ENCODE measurements around the gene RPP14. TPM values are rescaled to one million over a fixed set of nuclear protein-coding genes. Genes with fewer than 3 reads are reported as not detected.
"Not testable (repeated sequence)": the region's sequence is repeated elsewhere in the genome, so short reads cannot be mapped to it uniquely, and the experiment has no call there.

The RPP14 gene
- 10 to 100 TPM in 11 of 12 donors, not detected in 1; 14.8 to 25.9 (median 20.2) TPM for polyA plus RNA-seq (ENCODE audit: insufficient read length in 12 of 12)
- long read RNA-seq, donor 1, full-length matches to known transcripts: 16 of 16 reads
- long read RNA-seq, donor 1, partial matches to known transcripts: 0 of 16 reads
- long read RNA-seq, donor 1, other reads (novel, unspliced or antisense): 0 of 16 reads
- long read RNA-seq, donor 2, full-length matches to known transcripts: 16 of 16 reads
- long read RNA-seq, donor 2, partial matches to known transcripts: 0 of 16 reads
- long read RNA-seq, donor 2, other reads (novel, unspliced or antisense): 0 of 16 reads
- long read RNA-seq, donor 3, full-length matches to known transcripts: 4 of 4 reads
- long read RNA-seq, donor 3, partial matches to known transcripts: 0 of 4 reads
- long read RNA-seq, donor 3, other reads (novel, unspliced or antisense): 0 of 4 reads
- long read RNA-seq, donor 4, full-length matches to known transcripts: 3 of 3 reads
- long read RNA-seq, donor 4, partial matches to known transcripts: 0 of 3 reads
- long read RNA-seq, donor 4, other reads (novel, unspliced or antisense): 0 of 3 reads
- long read RNA-seq, donor 5, full-length matches to known transcripts: 13 of 13 reads
- long read RNA-seq, donor 5, partial matches to known transcripts: 0 of 13 reads
- long read RNA-seq, donor 5, other reads (novel, unspliced or antisense): 0 of 13 reads
- long read RNA-seq, donor 6, full-length matches to known transcripts: 5 of 5 reads
- long read RNA-seq, donor 6, partial matches to known transcripts: 0 of 5 reads
- long read RNA-seq, donor 6, other reads (novel, unspliced or antisense): 0 of 5 reads
- long read RNA-seq, donor 7, full-length matches to known transcripts: 8 of 8 reads
- long read RNA-seq, donor 7, partial matches to known transcripts: 0 of 8 reads
- long read RNA-seq, donor 7, other reads (novel, unspliced or antisense): 0 of 8 reads
- long read RNA-seq, donor 8, full-length matches to known transcripts: 12 of 12 reads
- long read RNA-seq, donor 8, partial matches to known transcripts: 0 of 12 reads
- long read RNA-seq, donor 8, other reads (novel, unspliced or antisense): 0 of 12 reads
- long read RNA-seq, donor 9, full-length matches to known transcripts: 8 of 8 reads
- long read RNA-seq, donor 9, partial matches to known transcripts: 0 of 8 reads
- long read RNA-seq, donor 9, other reads (novel, unspliced or antisense): 0 of 8 reads
- long read RNA-seq, donor 10, full-length matches to known transcripts: 7 of 7 reads
- long read RNA-seq, donor 10, partial matches to known transcripts: 0 of 7 reads
- long read RNA-seq, donor 10, other reads (novel, unspliced or antisense): 0 of 7 reads
- long read RNA-seq, donor 11, full-length matches to known transcripts: 9 of 9 reads
- long read RNA-seq, donor 11, partial matches to known transcripts: 0 of 9 reads
- long read RNA-seq, donor 11, other reads (novel, unspliced or antisense): 0 of 9 reads

DNA sequence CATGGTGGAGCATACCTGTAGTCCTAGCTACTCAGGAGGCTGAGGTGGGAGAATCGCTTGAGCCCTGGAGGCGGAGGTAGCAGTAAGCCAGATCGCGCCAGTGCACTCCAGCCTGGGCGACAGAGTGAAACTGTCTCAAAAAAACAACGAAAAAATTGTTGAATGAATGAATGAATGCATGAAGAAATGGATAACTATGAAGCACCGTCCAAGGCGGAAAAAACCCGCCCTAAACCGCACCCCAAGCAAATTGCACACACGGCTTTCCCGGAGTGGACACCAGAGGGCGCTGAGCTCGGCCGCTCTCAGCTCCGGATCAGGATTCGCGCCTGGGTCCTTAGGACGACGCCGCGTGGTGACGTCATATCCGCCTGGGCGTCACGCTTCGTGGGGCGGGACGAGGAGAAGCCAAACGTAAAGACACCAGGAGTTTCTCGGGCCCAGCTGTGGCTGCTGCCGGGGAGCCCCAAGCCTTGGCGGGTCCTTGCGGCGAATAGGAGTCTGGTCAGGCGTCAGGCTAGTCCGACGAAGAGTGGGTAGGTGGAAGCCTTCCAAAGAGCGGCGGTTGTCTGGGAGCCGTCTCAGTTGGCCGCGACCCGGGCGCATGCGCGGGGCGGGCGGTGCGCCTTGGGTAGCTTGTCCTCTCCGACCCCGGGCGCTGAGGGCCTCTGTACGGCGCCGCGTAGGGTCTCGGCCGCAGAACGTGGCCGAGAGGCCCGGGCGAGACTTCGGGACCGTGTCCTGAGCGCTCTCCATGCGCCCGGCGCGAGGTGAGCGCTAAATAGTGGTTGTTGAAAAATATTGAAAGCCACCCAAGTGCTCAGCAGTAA is at the start of gene RPP14, which contains the start of gene HTD2:
Gene RPP14, plus strand, starts transcription at position 364 of the 830 bp plus-strand sequence. CDS start 4,085 bp downstream, outside the sequence.
Gene HTD2, plus strand, starts transcription at position 639 of the 830 bp plus-strand sequence. CDS start 11,094 bp downstream, outside the sequence.
- peak; percentile 100 for DNase-seq

DNA sequence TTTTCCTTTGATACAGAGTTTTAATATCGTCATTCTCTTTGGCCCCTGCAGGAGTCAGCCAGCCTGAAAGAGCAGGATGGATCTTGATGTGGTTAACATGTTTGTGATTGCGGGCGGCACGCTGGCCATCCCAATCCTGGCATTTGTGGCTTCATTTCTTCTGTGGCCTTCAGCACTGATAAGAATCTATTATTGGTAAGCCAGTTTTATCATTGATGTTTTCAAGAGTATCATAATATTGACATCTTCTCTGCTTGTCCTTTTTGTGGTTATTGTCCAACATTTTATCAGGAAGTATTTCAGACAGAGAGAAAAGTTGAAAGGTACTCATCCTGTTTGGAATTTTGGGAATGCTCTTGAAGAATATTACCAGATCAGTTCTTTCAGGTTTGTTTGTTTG is 49.5 kb upstream of the RPP14 start:
- no peak for DNase-seq

GRCh38 chr3:58258392-58259055 is 47.5 kb upstream of the RPP14 start:
- no peak for DNase-seq

DNA sequence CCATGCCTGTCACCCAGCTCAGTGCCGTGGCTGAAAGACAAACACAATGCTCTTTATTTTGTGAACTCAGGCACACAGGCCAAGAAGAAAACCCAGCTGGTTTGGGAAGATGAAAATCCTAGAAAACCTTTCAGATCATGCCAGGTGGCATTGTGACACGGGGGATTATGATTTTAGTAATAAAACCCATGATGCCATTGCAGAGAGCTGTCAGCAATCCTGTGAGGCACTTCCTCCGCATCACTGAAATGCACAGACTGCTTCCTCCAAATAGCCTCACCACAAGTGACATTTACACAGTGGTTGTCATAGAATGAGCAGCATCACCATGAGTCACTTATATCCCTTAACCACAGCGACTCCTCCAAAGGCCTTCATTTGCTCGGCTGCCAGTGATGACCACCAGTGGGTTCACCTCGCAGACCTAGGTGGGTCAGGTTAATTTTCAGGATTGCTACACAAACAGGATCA is 45.7 kb upstream of the RPP14 start:
- no peak for DNase-seq

- no peak for DNase-seq
These were observed 45.3 kb upstream of the RPP14 start for GRCh38 chr3:58260733-58261132.

- no peak for DNase-seq
These were observed 43.9 kb upstream of the RPP14 start for GRCh38 chr3:58261954-58262666.

- no peak for DNase-seq
These were observed 39.5 kb upstream of the RPP14 start for GRCh38 chr3:58266577-58266976.

DNA sequence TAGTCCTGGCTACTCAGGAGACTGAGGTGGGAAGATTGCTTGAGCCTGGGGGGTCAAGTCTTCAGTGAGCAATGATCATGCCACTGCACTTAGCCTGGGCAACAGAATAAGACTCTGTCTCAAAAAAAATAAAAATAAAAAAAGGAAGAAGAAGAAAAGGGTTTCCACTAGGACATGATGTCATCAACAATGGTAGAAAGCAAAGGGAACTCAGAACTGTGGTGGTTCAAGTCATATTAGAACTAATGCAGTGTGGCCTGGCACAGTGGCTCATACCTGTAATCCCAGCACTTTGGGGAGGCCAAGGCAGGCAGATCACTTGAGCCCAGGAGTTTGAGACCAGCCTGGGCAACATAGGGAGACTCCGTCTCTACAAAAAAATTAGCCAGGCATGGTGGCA is 38.5 kb upstream of the RPP14 start:
- not testable (repeated sequence) for DNase-seq

GRCh38 chr3:58269356-58269755 is 36.7 kb upstream of the RPP14 start:
- DNase-seq: no peak

DNA sequence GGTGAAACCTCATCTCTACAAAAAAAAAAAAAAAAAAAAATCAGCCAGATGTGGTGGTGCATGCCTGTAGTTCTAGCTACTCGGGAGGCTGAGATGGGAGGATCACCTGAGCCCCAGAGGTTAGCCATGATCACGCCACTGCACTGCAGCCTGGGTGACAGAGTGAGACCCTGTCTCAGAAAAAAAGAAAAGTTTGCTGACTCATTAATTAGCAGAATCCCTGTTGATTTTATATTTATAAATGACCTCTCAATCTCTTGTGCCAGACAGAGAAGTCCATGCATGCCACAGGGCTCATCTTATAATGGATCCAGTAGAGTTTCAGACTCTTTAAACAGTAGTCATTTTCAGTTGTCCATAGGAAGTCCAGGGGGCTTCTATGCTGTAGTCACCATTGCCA is 35.6 kb upstream of the RPP14 start:
- DNase-seq: no peak

DNA sequence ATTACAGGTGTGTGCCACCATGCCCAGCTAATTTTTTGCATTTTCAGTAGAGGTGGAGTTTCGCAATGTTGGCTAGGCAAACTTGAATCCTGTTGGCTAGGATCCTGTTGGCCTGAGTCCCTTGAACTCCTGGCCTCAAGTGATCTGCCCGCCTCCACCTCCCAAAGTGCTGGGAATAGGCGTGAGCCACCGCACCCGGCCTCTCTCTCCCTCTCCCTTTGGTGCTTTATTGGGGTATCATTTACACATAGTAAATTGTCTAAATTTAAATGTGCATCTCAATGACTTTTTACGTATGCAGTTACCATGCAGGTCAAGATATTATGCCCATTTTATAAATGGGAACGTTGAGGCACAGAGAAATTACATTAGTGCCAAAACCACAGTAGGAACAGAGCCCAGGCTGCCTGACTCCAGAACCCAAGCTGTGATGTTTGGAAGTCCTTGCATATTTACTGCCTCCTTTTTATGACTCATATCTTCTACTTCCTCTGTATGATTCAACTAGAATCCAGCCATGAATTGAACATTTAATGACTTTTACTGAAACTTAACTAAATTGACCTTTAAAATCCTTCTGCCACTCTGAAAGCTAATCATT is 34.0 kb upstream of the RPP14 start:
- no peak for DNase-seq

GRCh38 chr3:58272891-58273290 is 33.2 kb upstream of the RPP14 start:
- no peak for DNase-seq

- not testable (repeated sequence) for DNase-seq
These were observed 32.7 kb upstream of the RPP14 start for GRCh38 chr3:58273362-58273761.

DNA sequence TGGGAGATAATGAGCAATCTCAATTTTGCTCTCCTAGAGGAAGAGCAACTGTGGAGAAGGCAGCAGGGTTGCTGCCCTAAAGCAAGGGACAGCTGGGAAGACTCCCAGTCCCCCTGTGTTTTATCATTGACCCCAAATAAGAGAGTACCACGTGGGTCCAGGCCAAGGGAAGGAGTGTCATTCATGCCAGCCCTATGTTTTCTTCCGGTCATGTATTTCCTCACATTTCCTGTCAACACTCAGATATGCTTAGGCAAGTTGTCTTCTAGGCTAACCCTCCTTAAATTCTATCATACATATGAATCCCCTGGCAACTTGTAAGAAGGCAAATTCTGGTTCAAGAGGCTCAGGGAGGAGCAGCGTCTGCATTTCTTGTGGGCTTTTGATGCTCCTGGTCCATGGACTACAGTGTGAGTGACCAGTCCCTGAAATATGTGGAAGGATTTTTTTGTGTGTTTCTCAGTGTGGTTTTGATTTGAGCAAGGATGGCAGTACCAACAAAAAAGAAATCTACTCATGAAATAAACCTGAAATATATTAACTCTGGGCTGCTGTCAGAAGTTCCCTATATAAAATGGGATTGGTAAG is 31.9 kb upstream of the RPP14 start:
- DNase-seq: no peak

GRCh38 chr3:58281069-58281468 is 25.0 kb upstream of the RPP14 start:
- no peak for DNase-seq

GRCh38 chr3:58285334-58285733 is 20.7 kb upstream of the RPP14 start:
- no peak for DNase-seq

DNA sequence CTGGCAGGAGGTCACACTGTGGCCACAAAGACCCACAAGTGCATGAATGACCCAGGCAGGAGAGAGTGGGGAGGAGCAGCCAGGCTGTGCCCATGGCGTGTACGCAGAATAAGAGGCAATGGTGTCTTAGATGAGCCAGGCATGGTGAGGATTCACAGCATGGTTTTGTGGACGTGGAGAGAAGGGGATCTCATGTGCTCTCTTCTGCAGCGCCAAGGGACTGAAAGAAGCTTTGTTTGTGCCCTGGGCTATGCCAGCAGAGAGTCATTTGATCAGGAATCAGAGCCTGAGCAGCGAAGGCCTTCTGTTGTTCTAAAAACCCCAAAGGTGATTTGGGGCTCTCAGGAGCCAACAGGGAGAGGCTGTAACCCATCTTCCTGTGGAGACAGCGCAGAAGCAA is 18.7 kb upstream of the RPP14 start:
- DNase-seq: no peak

All from muscle of arm (tissue), 14 donors.